Uterus (tissue), 4 donors: Measurements from ENCODE around the gene HLTF. TPM values are rescaled to one million over a fixed set of nuclear protein-coding genes. Genes with fewer than 3 reads are reported as not detected.
A peak's percentile ranks its signal among the peaks of the same experiment; 100 is the strongest.

Experiments
- DNase-seq, 2 donors: peaks; one replicate each; pipeline ENCODE4 v3.0.0-alpha.2; 2019 to 2020
- H3K27ac ChIP-seq, 2 donors: fragments of 200-600 bp; sonication (generic); 1 replicate in 1 of 2; 2 replicates in 1 of 2; pipeline ENCODE4 v1.5.1; 2016 to 2018
- H3K27me3 ChIP-seq, 2 donors: fragments of 200-600 bp; sonication (generic); one replicate each; pipeline ENCODE4 v1.5.1; 2018 to 2019; ENCODE audit warnings: control low read depth in 1 of 2
- H3K36me3 ChIP-seq, 2 donors: fragments of 200-600 bp; sonication (generic); one replicate each; pipeline ENCODE4 v1.5.1; 2019; ENCODE audit warnings: control low read depth in 1 of 2
- H3K4me1 ChIP-seq, 2 donors: fragments of 200-600 bp; sonication (generic); one replicate each; pipeline ENCODE4 v1.5.1; 2018 to 2019; ENCODE audit warnings: control low read depth in 1 of 2
- H3K4me3 ChIP-seq, 2 donors: fragments of 200-600 bp; sonication (generic); 1 replicate in 1 of 2; 2 replicates in 1 of 2; pipeline ENCODE4 v1.5.1; 2018 to 2019; ENCODE audit warnings: mild to moderate bottlenecking in 1 of 2
- H3K9me3 ChIP-seq, 2 donors: fragments of 200-600 bp; sonication (generic); one replicate each; pipeline ENCODE4 v1.5.1; 2019; ENCODE audit warnings: control low read depth in 1 of 2
- CTCF ChIP-seq, 4 experiments: fragments of 200-600 bp in 2 of 4; fragments of 450-650 bp in 2 of 4; sonication (generic) in 2 of 4; IDR thresholded peaks; one replicate each; pipeline ENCODE4 v1.5.1; 2016 to 2019; ENCODE audit warnings: antibody characterized with exemption in 4 of 4, mild to moderate bottlenecking in 2 of 4, moderate library complexity in 1 of 4
- POLR2A ChIP-seq, 2 donors: fragments of 450-650 bp; IDR thresholded peaks; one replicate each; pipeline ENCODE4 v1.6.1; 2016; ENCODE audit warnings: antibody characterized with exemption in 2 of 2, mild to moderate bottlenecking in 1 of 2, moderate library complexity in 1 of 2
- intact Hi-C: fragments of 100-400 bp; cut with DNase I; formaldehyde crosslinking; loops from one replicate; pipeline ENCODE4 v1.15.1; 2023; ENCODE audit warnings: low total_unique reads
- total RNA-seq, 4 donors: library from RNA; depleted of rRNA in 3 of 4; stranded (reverse); fragments of >200 nt in 3 of 4; gene quantifications; one replicate each; pipeline versions ENCODE4 v1.1.0 to v1.2.4, GENCODE V29; 2014 to 2023
- donor health status: DM: yes; HTN: yes; CAD: no.

HLTF gene
- total RNA-seq, 4 donors from 2014 or later = 21.5 to 80.1 (median 38.0) TPM

GRCh38 chr3:149010504-149010951 lies 75.8 kb downstream of the HLTF start:
- Histone ChIP-seq H3K27me3 (no peaks in the 10 kb centered on the region), H3K27ac (peak overlapping the region; percentile 14 to 53), H3K4me3 (no peak overlapping the region), H3K36me3 (no peaks in the 10 kb centered on the region), H3K4me1 (no peaks in the 10 kb centered on the region), H3K9me3 (no peaks in the 10 kb centered on the region)
- DNase-seq = no peak
- intact Hi-C loops = no loop called here
- TF ChIP-seq CTCF (IDR thresholded peaks at IDR 0.05) = no peak
- no peak for TF ChIP-seq POLR2A (IDR thresholded peaks at IDR 0.05)

- Histone ChIP-seq H3K36me3 (no peaks in the 10 kb centered on the region), H3K27me3 (no peaks in the 10 kb centered on the region), H3K27ac (peak overlapping the region in 1 of 2 donors; percentile 53), H3K4me3 (no peak overlapping the region), H3K9me3 (no peaks in the 10 kb centered on the region), H3K4me1 (no peaks in the 10 kb centered on the region)
- intact Hi-C loops = no loop called here
- DNase-seq = no peak
- TF ChIP-seq POLR2A (IDR thresholded peaks at IDR 0.05) (no peak), CTCF (IDR thresholded peaks at IDR 0.05) (no peak)
These were observed 76.6 kb downstream of the HLTF start for GRCh38 chr3:149009732-149010131.

GRCh38 chr3:149007567-149008257 lies 78.6 kb downstream of the HLTF start:
- no peaks in the 10 kb centered on the region for H3K4me1 ChIP-seq
- TF ChIP-seq CTCF (IDR thresholded peaks at IDR 0.05) (no peak), POLR2A (IDR thresholded peaks at IDR 0.05) (no peak)

GRCh38 chr3:149005416-149005815 lies 80.9 kb downstream of the HLTF start:
- Histone ChIP-seq H3K36me3 (no peaks in the 10 kb centered on the region), H3K9me3 (no peaks in the 10 kb centered on the region), H3K4me3 (no peak overlapping the region), H3K27ac (peak overlapping the region in 1 of 2 donors; percentile 51), H3K27me3 (no peaks in the 10 kb centered on the region), H3K4me1 (no peaks in the 10 kb centered on the region)
- DNase-seq = no peak
- intact Hi-C loops = no loop called here
- TF ChIP-seq POLR2A (IDR thresholded peaks at IDR 0.05) (no peak), CTCF (IDR thresholded peaks at IDR 0.05) (no peak)

More at GRCh38 chr3:149007567-149008257, 78.6 kb downstream of the HLTF start:
- Histone ChIP-seq H3K9me3 (no peaks in the 10 kb centered on the region), H3K36me3 (no peaks in the 10 kb centered on the region), H3K27ac (no peak overlapping the region), H3K27me3 (no peaks in the 10 kb centered on the region), H3K4me3 (no peak overlapping the region)
- intact Hi-C loops = no loop called here
- no peak for DNase-seq

- Histone ChIP-seq H3K4me1 (no peaks in the 10 kb centered on the region), H3K4me3 (no peak overlapping the region), H3K9me3 (no peaks in the 10 kb centered on the region), H3K36me3 (no peaks in the 10 kb centered on the region), H3K27me3 (no peaks in the 10 kb centered on the region), H3K27ac (peak overlapping the region; percentile 39 to 51)
- no peak for DNase-seq
- TF ChIP-seq CTCF (IDR thresholded peaks at IDR 0.05) (no peak), POLR2A (IDR thresholded peaks at IDR 0.05) (no peak)
- intact Hi-C loops = no loop called here
These were observed 81.7 kb downstream of the HLTF start for GRCh38 chr3:149004622-149005021.
